ENCODE data around the gene HDGFL2. TPM values are rescaled to one million over a fixed set of nuclear protein-coding genes. Genes with fewer than 3 reads are reported as not detected.

The HDGFL2 gene
- 66.8 and 70.1 TPM in 2 replicates for total RNA-seq

DNA sequence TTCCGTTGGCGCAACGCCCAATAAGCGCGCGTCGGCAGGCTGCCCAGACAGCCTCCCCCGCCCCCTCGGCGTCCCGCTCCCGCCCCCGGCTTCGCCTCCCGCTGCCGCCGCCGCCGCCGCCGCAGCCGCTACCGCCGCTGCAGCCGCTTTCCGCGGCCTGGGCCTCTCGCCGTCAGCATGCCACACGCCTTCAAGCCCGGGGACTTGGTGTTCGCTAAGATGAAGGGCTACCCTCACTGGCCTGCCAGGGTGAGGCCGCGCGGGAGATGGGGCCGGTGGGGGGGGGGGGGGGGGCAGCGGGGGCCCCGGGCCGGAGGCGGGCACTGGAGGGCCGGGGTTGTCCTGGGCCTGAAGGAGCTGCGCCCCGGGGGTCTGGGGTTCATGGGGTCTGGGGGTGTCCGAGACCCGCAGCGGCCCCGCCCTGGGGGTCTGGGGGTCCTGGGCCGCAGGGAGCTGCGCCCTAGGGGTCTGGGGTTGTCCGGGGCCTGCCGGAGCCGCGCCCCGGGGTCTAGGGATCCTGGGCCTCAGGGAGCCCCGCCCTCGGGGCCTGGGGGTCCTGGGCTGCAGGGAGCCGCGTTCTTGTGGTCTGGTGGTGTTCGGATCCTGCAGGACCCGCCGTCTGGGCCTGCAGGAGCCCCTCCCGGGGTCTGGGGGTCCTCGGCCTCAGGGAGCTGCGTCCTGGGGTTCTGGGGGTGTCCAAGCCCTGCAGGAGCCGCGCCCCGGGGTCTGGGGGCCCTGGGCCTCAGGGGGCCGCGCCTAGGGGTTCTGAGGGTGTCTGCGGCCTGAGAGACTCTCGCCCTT, at the start of gene HDGFL2:
HDGFL2 (plus strand) TSS at position 124 of the 801 bp plus-strand sequence; CDS start at position 178, 54 bp downstream.

GRCh38 chr19:4457654-4458395, 14.3 kb upstream of the HDGFL2 start, which contains the start of gene UBXN6:
Gene UBXN6 (minus strand): TSS chr19:4457794. CDS start chr19:4457697, 97 bp downstream.

GRCh38 chr19:4518345-4519171, 46.5 kb downstream of the HDGFL2 start, which contains the start of gene PLIN4:
Gene PLIN4 (minus strand): TSS chr19:4518486. CDS start chr19:4518272, 214 bp downstream.

DNA sequence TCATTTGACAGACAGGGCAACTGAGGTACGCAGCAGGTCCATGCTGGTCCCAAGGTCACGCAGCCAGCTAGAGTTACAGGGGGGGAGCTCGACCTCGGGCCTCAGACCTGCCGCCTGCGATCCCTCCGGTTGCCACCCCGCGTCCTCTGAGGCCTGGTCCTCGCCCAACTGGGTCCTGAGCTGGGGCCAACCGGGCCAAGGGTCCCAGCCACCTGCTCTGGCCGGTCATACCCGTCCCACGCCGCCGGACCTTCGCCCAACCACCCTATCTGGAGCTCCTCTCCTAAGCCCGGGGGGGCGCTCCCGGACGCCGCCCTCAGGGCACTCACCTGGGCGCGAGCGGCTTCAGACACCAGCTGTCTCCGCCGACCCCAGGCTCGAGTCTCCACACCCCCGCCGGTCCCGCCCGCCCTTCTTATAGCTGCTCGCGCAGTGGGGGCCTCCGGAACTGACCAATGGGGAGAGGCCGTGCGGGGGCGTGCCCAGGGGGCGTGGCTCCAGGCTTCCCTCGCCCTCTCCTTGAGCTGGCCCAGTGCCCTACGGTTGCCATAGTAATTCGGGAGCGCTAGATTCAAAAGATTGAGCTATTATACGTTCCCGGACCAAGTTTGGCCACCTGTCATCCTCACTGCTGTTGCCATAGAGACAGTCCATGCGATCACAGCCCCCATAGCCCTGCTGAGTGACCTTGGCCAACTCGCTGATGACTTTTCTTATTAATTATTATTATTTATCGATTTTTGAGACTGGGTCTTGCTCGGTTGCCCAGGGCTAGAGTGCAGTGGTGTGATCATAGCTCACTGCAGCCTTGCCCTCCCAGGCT, 63.0 kb downstream of the HDGFL2 start, which contains the start of gene PLIN5:
PLIN5 (minus strand) TSS at position 389 of the 823 bp plus-strand sequence. CDS start 1,150 bp downstream, outside the sequence.

DNA sequence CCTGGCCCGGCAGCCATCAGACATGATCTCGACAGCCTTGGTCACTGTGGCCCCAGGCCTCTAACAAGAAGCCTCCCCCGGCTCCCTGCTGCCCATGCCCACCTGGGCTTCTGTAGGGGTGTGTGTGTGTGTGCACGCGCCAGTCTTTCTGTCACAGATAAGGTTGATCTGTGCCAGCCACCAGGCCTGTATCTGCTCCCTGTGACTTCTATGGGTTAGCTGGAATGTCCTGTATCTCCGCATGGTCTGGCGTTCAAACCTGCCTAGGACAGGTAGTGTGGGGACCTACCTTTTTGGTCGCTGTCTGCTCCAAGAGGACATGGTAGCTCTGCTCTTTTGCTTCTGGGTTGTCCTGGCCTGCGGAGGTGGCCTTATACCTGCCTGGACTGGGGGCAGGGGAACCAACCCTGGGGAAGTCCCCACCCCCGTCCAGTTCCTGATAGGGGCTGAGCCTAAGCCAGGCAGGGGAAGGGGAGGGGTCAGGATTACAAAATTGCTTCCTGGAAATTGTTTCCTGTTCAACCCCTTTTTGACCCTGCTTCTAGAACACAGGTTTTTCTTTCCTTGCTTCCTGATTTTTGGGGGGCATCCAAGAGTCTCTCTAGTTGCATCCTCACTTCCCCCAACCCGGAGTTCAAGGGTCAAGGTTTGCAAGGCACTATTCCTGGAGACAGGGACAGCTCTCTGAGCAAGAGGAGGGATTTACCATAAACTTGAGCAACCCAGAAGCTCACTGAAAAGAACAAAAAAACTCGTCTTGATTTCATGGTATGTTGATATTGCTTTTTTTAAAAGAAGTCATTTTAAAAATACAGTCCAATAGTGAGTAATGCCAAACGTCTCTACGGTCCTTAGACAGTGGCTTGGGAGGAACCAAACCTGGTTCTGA, 67.8 kb downstream of the HDGFL2 start, which contains the start of gene LRG1:
LRG1 (minus strand) TSS at position 344 of the 889 bp plus-strand sequence; CDS start at position 321, 23 bp downstream.

Other genes with a start within 250 kb of the HDGFL2 start
- not detected in 2 replicates for gene EBI3, start 242.8 kb upstream of the HDGFL2 start, total RNA-seq
- 18.2 and 22.7 TPM in 2 replicates for gene YJU2, start 225.2 kb upstream of the HDGFL2 start, total RNA-seq
- gene SHD, start 193.0 kb upstream of the HDGFL2 start, total RNA-seq: not detected in 2 replicates
- not detected in 2 replicates for gene TMIGD2, start 169.9 kb upstream of the HDGFL2 start, total RNA-seq
- 15.5 and 24.5 TPM in 2 replicates for gene FSD1, start 167.7 kb upstream of the HDGFL2 start, total RNA-seq
- 5.9 and 7.5 TPM in 2 replicates for gene STAP2, start 133.5 kb upstream of the HDGFL2 start, total RNA-seq
- 5.6 and 7.9 TPM in 2 replicates for gene MPND, start 128.7 kb upstream of the HDGFL2 start, total RNA-seq
- 29.1 and 36.1 TPM in 2 replicates for gene SH3GL1, start 71.8 kb upstream of the HDGFL2 start, total RNA-seq
- gene CHAF1A, start 69.7 kb upstream of the HDGFL2 start, total RNA-seq: 10.1 and 29.7 TPM in 2 replicates
- 106 and 123 TPM in 2 replicates for gene UBXN6, start 14.5 kb upstream of the HDGFL2 start, total RNA-seq
- 0.55 and 4.0 TPM in 2 replicates for gene PLIN4, start 46.2 kb downstream of the HDGFL2 start, total RNA-seq
- not detected in 2 replicates for gene PLIN5, start 62.9 kb downstream of the HDGFL2 start, total RNA-seq
- not detected in 2 replicates for gene LRG1, start 67.7 kb downstream of the HDGFL2 start, total RNA-seq
- under 0.01 and 0.11 TPM in 2 replicates for gene SEMA6B, start 87.4 kb downstream of the HDGFL2 start, total RNA-seq
- 3.4 and 6.5 TPM in 2 replicates for gene TNFAIP8L1, start 167.2 kb downstream of the HDGFL2 start, total RNA-seq
- gene MYDGF, start 198.0 kb downstream of the HDGFL2 start, total RNA-seq: 235 and 323 TPM in 2 replicates